ENCODE results near the gene SPX. TPM values are rescaled to one million over a fixed set of nuclear protein-coding genes. Genes with fewer than 3 reads are reported as not detected.

SPX gene
- total and polyA plus RNA-seq, 2 of the 8 experiments (the other 6 are each of a cell fraction or from before 2014, with no cell fraction given): 1.2 to 1.3 TPM

- no peak for TF ChIP-seq CHD7 (IDR thresholded peaks at IDR 0.05; ENCODE audit: insufficient replicate concordance, low read length)
- no peak for TF ChIP-seq CBX8 (IDR thresholded peaks at IDR 0.05; ENCODE audit: borderline replicate concordance, low read depth, low read length)
- TF ChIP-seq NRF1 (IDR thresholded peaks at IDR 0.05; ENCODE audit: low read depth, low read length): no peak
- TF ChIP-seq POLR2A (IDR thresholded peaks at IDR 0.05; ENCODE audit: control extremely low read depth in 1 of 2, low read depth in 2 of 2, low read length in 2 of 2): no peak
- TF ChIP-seq SP1 (IDR thresholded peaks at IDR 0.05; ENCODE audit: low read depth, low read length): no peak
- no peak for TF ChIP-seq POU5F1 (IDR thresholded peaks at IDR 0.05; ENCODE audit: low read depth, low read length)
These were observed 40.3 kb downstream of the SPX start (continued) for GRCh38 chr12:21566223-21566906.

Data from H1 (cell line).